A673 (cell line): ENCODE results near the gene TARBP1. TPM values are rescaled to one million over a fixed set of nuclear protein-coding genes. Genes with fewer than 3 reads are reported as not detected.

Experiments
- BruUV-seq: library from RNA; stranded (reverse); fragments of 400-500 nt; replicated peaks from 2 replicates; lab custom pipeline; 2021; lab: Mats Ljungman, UMichigan
- CTCF ChIA-PET: fragments of 300-600 bp; sonication (Branson Sonifier 250); formaldehyde crosslinking; loops from one replicate; lab custom pipeline; 2022; ENCODE audit warnings: antibody characterized with exemption; lab: Charles Lee
- POLR2A ChIA-PET: fragments of 300-600 bp; sonication (Branson Sonifier 250); formaldehyde crosslinking; loops from one replicate; lab custom pipeline; 2022; ENCODE audit warnings: antibody characterized with exemption; ENCODE audit not compliant: low non-redundant PET; lab: Charles Lee
- DNase-seq: peaks from one replicate; pipeline ENCODE4 v3.0.0-alpha.2; 2015; ENCODE audit warnings: low spot score
- H3K27ac ChIP-seq: fragments of 200-600 bp; sonication (generic); 2 replicates; pipeline ENCODE4 v1.5.1; 2016; ENCODE audit warnings: mixed run types, low read depth, mild to moderate bottlenecking, mixed read lengths, antibody characterized with exemption, low read length; ENCODE audit not compliant: poor library complexity, severe bottlenecking
- H3K27me3 ChIP-seq: fragments of 200-600 bp; sonication (generic); replicated peaks from 2 replicates; pipeline ENCODE4 v1.6.1; 2017; ENCODE audit warnings: mixed run types, low read depth, mild to moderate bottlenecking, mixed read lengths, antibody characterized with exemption, low read length; ENCODE audit not compliant: insufficient read depth, poor library complexity
- H3K36me3 ChIP-seq: fragments of 200-600 bp; sonication (generic); 2 replicates; pipeline ENCODE4 v1.6.1; 2016; ENCODE audit warnings: mixed run types, mild to moderate bottlenecking, mixed read lengths, antibody characterized with exemption, low read length; ENCODE audit not compliant: insufficient read depth, poor library complexity, severe bottlenecking
- H3K4me1 ChIP-seq: fragments of 200-600 bp; sonication (generic); 2 replicates; pipeline ENCODE4 v1.6.1; 2017; ENCODE audit warnings: mixed run types, mild to moderate bottlenecking, mixed read lengths, antibody characterized with exemption, low read length; ENCODE audit not compliant: insufficient read depth, poor library complexity, severe bottlenecking
- H3K4me3 ChIP-seq: fragments of 200-600 bp; sonication (generic); 2 replicates; pipeline ENCODE4 v1.5.1; 2016; ENCODE audit warnings: low read depth, mixed run types, mild to moderate bottlenecking, mixed read lengths, low read length; ENCODE audit not compliant: poor library complexity, severe bottlenecking
- H3K9me3 ChIP-seq: fragments of 200-600 bp; sonication (generic); 2 replicates; pipeline ENCODE4 v1.6.1; 2016; ENCODE audit warnings: mixed run types, low read depth, mild to moderate bottlenecking, mixed read lengths, antibody characterized with exemption, low read length; ENCODE audit not compliant: poor library complexity, severe bottlenecking
- CTCF ChIP-seq: fragments of 300-800, 200-600 bp; sonication (generic); conservative IDR thresholded peaks from 2 replicates; pipeline ENCODE4 v1.5.1; 2017; ENCODE audit warnings: low read depth, mild to moderate bottlenecking, antibody characterized with exemption, low read length, moderate library complexity, mixed read lengths
- EZH2 ChIP-seq: fragments of 200-600 bp; sonication (generic); IDR thresholded peaks from 2 replicates; pipeline ENCODE4 v1.6.1; 2017; ENCODE audit warnings: borderline replicate concordance, low read depth, mild to moderate bottlenecking, mixed read lengths, antibody characterized with exemption, low read length; ENCODE audit not compliant: poor library complexity, severe bottlenecking
- intact Hi-C: fragments of 100-400 bp; cut with micrococcal nuclease; formaldehyde crosslinking; loops from one replicate; pipeline ENCODE4 v1.10.0; 2022; ENCODE audit not compliant: unreplicated experiment
- total RNA-seq: library from RNA; stranded (reverse); gene quantifications from 2 replicates; pipeline ENCODE4 v1.2.3, GENCODE V29; 2021

The TARBP1 gene
- total RNA-seq, 1 experiment from 2014 or later = 28.0 TPM

- POLR2A ChIA-PET = no interaction called here
- H3K36me3 ChIP-seq = peaks cover 8% of the 10 kb centered on the region
- TF ChIP-seq EZH2 (no peak), CTCF (no peak)
- no TSS peak for BruUV-seq
- H3K4me1 ChIP-seq = no peaks in the 10 kb centered on the region
- CTCF ChIA-PET = no interaction called here
- no peak overlapping the region for H3K4me3 ChIP-seq
- H3K27me3 ChIP-seq = no peaks in the 10 kb centered on the region
- intact Hi-C loops = no loop called here
- no peaks in the 10 kb centered on the region for H3K9me3 ChIP-seq
- no peak for DNase-seq
- no peak overlapping the region for H3K27ac ChIP-seq
These were observed 82.9 kb downstream of the TARBP1 start for GRCh38 chr1:234396092-234396491.

- no peaks in the 10 kb centered on the region for H3K9me3 ChIP-seq
- ChIA-PET POLR2A (no interaction called here), CTCF (no interaction called here)
- DNase-seq = no peak
- no TSS peak for BruUV-seq
- intact Hi-C loops = no loop called here
- TF ChIP-seq EZH2 (no peak), CTCF (no peak)
- no peak overlapping the region for H3K4me3 ChIP-seq
- no peaks in the 10 kb centered on the region for H3K27me3 ChIP-seq
- H3K4me1 ChIP-seq = no peaks in the 10 kb centered on the region
- H3K27ac ChIP-seq = no peak overlapping the region
- peaks cover 13% of the 10 kb centered on the region for H3K36me3 ChIP-seq
These were observed 83.7 kb downstream of the TARBP1 start for GRCh38 chr1:234395297-234395696.

- TF ChIP-seq CTCF (peak; percentile 23; the same call in 1 of the 2 replicates), EZH2 (no peak)
- Histone ChIP-seq H3K27me3 (no peaks in the 10 kb centered on the region), H3K36me3 (peaks cover 21% of the 10 kb centered on the region), H3K4me1 (no peaks in the 10 kb centered on the region), H3K4me3 (no peak overlapping the region), H3K9me3 (no peaks in the 10 kb centered on the region), H3K27ac (no peak overlapping the region)
- no peak for DNase-seq
- BruUV-seq = no TSS peak
- ChIA-PET POLR2A (interaction anchor here (0.7 kb wide), 1 partner anchor 19 kb away, joined by 5 read pairs; no protein-coding TSS in a partner anchor), CTCF (no interaction called here)
- intact Hi-C loops = no loop called here
These were observed 85.8 kb downstream of the TARBP1 start for GRCh38 chr1:234393190-234393589.
